HG03432 (cell line): ENCODE measurements around the gene SLC26A9.
"Not testable (repeated sequence)": the region's sequence is repeated elsewhere in the genome, so short reads cannot be mapped to it uniquely, and the experiment has no call there.

Experiments
- ATAC-seq: cut with Tn5 transposase; IDR thresholded peaks from one replicate; pipeline ENCODE4 v1.9.1; 2021; ENCODE audit warnings: mild to moderate bottlenecking, moderate library complexity; ENCODE audit not compliant: unreplicated experiment

SLC26A9 gene

GRCh38 chr1:205927247-205927646 is 16.0 kb downstream of the SLC26A9 start:
- no peak for ATAC-seq

DNA sequence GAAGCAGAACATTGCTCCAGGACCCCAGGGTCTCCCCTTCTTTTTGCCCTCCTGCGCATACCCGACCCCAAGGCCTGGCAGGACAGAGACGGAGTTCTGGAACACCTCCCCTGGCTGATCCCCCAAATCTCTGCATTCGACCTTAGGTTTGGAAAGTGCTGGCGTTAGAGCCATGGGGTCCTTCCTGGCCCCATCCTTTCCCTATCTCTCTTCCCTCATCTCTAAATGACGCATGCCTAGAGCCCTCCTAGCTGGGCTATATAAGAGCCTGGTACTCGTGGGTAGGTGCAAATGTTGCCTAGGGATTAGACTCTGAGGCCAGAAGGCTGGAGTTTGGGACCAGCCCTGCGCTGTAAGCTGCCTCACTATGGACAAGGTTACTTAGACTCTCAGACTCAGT is 16.6 kb downstream of the SLC26A9 start:
- no peak for ATAC-seq

DNA sequence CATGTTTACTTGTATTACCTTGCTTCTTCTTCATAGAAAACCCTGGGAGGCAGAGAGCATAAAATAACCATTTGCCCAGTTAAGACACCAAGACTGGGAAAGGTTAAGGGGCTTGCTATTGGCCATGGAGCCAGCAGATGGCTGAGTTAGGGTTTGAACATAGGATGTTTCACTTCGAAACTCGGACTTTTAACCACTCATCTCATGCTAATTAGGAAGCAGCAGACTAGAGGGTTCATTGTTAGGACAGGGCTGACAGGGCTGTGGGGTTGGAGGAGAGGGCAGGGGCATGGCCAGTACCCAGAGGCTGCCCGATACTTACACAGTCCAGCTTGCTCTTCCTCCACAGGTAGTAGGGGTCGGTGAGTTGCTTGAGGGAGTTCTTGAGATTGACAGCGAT is 17.0 kb downstream of the SLC26A9 start:
- ATAC-seq: no peak

GRCh38 chr1:205925736-205926135 is 17.5 kb downstream of the SLC26A9 start:
- ATAC-seq: no peak

DNA sequence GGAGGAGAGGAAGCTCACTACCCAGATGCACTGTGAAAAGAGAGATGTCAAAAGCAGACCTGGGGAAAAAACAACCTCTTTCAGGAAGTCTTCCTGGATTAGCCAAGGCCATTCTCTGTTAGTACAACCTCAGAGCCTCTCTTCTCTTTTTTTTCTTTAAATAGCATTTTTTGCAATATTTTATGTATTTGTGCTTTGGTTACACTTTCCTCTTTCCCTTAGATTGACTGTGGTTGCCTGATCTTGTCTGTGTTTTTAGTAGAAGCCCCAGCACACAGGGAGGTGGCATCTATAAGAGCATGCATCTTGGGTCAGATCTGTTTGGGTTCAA is 18.8 kb downstream of the SLC26A9 start:
- no peak for ATAC-seq

- no peak for ATAC-seq
Measured at GRCh38 chr1:205923651-205924459, 19.4 kb downstream of the SLC26A9 start.

DNA sequence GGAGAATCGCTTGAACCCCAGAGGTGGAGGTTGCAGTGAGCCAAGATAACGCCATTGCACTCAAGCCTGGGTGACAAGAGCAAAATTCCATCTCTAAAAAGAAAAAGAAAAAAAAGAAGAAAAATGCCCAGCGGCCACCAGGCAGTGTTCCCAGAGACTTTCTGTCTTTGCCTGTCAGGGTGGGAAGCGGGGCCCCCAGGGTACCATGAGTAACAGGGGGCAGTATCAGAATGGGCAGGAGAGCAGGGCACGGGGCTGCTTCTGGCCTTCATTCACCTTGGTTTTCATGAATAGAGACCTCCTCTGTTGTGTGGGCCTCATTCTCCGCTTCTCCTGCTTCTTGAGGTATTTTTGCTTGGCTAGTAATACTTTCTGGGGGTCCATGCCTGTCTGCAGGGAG is 20.4 kb downstream of the SLC26A9 start:
- ATAC-seq: no peak

DNA sequence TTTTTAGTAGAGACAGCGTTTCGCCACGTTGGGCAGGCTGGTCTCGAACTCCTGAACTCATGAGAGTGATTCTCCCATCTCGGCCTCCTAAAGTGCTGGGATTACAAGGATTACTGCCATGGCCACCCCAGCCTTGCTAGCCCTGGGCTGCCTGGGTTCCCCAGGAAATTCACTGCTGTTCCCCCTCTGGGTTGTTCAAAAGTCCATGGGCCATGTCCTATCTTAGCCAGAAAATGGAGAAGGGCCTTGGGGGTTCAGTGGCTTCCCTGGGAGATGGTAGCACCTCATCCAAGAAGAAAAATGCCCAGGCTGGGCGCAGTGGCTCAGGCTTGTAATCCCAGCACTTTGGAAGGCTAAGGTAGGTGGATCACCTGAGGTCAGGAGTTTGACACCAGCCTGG is 20.9 kb downstream of the SLC26A9 start:
- ATAC-seq: no peak

GRCh38 chr1:205921570-205921909 is 21.7 kb downstream of the SLC26A9 start:
- no peak for ATAC-seq

- ATAC-seq: no peak
Measured at GRCh38 chr1:205920861-205921569, 22.2 kb downstream of the SLC26A9 start.

DNA sequence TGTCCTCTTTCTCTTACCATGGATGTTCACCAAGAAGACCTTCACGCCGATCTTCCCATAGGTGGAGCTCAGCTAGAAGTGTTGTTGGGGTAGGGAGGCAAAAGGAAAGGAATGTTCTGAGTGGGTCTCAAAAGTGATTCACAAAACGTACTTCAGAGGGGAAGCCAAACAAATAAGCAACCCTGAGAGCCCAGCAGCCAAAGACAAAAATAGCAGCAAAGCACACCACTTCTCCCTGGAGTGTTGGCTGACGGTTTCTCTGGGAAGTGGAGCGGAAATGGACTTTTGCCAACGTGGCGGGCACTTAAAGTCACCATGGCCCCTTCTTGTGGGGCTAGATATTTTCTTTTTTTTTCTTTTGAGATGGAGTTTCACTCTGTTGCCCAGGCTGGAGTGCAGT is 23.1 kb downstream of the SLC26A9 start:
- ATAC-seq: no peak

- ATAC-seq: no peak
Measured at GRCh38 chr1:205918955-205919746, 24.1 kb downstream of the SLC26A9 start.

DNA sequence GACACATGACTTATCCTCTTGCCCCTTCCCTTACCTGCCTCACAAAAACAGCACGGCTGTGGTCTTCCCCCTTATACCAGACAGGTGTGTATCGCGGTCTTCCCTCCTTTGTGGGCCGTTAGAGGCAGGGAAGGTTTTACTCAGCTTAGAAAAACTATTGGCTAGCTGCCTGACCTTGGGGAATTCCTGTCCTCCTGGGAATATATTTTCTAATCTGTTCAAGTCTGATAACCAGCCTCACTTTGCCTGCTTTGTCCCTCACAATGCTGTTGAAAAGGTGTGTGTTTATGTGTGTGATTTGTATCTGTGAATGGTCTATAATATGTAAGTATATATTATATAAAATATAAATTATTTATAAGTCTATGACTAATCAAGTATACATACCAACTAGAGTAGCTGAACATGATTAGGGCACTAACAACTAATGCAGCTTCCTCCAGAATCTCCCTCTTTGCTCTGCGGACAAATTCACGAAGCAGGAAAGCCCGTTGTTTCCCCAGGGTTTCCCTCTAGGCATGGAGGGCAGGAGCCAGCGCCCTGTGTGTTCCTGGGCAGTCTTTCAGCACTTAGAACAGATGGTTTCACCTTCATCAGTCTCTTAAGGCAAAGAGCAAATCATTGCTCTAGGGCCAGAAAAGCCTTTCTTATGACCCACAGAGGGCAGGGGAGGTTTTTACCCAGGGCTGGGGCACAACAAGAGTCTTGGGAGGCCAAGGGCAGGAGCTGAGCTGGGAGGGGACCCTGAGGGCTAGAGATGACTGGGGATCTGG is 25.6 kb downstream of the SLC26A9 start:
- ATAC-seq: no peak

DNA sequence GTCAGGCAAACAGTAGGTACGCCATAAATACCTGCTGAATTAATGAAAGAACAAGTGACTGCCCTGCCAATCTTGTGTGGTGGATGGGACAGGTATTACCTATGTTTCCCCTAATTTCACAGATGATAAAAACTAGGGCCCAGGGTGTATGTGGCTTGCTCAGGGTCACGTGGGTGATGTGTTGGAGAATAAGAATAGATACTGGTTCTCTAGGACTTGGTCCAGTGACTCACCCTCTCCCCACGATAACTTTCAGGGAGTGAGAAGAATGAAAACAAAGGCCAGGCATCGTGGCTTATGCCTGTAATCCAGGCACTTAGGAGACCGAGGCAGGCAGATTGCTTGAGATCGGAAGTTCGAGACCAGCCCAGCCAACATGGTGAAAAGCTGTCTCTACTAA is 26.7 kb downstream of the SLC26A9 start:
- ATAC-seq: no peak

DNA sequence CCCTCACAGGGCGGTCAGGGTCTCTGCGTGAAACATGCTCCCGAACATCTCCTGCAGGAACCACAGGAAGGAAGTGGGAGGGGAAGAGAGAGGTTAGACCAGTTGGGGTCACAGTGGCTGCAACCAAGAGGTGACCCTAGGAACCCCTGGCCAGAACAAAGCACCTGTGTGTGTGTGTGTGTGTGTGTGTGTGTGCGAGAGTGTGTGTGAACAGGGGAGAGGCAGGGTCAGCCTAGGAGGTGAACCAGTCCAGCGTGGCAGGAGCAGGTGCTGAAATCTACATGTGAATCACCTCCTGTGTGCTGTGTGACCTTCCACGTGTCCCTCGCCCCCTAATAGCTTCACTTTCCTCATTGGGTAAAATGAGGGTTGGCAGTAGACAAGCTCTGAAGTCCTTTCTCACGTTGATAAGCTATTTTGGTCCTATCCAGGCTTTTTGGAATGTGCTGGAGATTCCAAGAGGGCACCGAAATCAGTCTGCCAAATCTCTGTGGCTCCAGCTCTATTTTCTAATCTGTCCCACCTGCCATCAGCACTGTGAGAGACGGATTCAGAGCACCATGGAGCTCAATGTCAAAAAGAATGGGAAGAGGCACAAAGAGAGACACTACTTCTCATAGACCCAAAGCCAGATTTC is 27.8 kb downstream of the SLC26A9 start:
- no peak for ATAC-seq

DNA sequence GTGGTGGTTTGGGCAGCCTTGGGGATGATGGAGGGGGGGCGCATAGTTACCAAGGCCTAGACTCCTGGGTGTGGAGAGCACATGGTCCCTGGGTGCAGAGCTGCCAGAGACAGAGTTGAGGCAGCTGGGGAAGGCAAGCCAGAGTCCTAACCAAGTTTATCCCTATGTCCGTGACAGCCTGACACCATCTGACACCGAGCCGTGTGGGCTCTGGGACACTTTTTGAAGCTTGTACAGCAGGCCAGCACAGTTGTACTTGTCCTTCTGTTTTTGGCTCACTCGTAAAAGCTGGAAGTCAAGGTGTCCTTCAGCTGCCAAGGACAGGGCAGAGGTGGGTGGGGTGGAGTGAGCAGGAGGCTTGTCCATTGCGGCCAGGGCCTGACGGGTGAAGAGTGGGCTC is 28.5 kb downstream of the SLC26A9 start:
- no peak for ATAC-seq

DNA sequence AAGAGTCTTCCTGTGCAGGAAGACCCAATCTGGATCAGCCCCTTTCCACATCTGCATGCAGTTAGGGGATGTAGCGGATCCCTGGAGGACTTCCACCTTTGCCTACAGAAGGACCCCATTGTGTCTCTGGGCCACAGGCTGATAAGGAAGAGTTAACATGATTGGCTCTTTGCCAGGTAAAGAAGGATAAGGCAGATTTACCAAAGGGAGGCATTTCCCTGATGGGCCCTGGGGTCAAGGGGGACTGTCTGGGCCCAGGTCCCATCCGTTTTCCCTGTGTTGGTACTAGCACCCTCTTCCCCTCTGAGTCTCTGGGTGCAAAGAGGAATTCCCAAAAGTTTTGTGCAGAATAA is 29.1 kb downstream of the SLC26A9 start:
- no peak for ATAC-seq

- no peak for ATAC-seq
Measured at GRCh38 chr1:205913451-205914154, 29.7 kb downstream of the SLC26A9 start.

GRCh38 chr1:205907794-205908193 is 35.5 kb downstream of the SLC26A9 start:
- no peak for ATAC-seq

DNA sequence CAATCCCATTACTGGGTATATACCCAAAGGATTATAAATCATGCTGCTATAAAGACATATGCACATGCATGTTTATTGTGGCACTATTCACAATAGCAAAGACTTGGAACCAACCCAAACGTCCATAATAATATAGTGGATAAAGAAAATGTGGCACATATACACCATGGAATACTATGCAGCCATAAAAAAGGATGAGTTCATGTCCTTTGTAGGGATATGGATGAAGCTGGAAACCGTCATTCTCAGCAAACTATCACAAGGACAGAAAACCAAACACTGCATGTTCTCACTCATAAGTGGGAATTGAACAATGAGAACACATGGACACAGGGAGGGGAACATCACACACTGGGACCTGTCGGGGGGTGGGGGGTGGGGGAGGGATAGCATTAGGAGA is 38.2 kb downstream of the SLC26A9 start:
- ATAC-seq: not testable (repeated sequence)
